Karpas-422 (cell line): ENCODE results near the gene SEMA5A. TPM values are rescaled to one million over a fixed set of nuclear protein-coding genes. Genes with fewer than 3 reads are reported as not detected.

Experiments used
- DNase-seq: peaks from one replicate; pipeline ENCODE4 v3.0.0-alpha.2; 2015
- H2AFZ ChIP-seq: fragments of 200-600 bp; sonication (generic); 2 replicates; pipeline ENCODE4 v1.6.1; 2014; ENCODE audit warnings: antibody characterized with exemption, low read length, mixed read lengths
- H3K27ac ChIP-seq: fragments of 200-600 bp; sonication (generic); 2 replicates; pipeline ENCODE4 v1.5.1; 2014; ENCODE audit warnings: mild to moderate bottlenecking, low read length, moderate library complexity
- H3K27me3 ChIP-seq: fragments of 200-600 bp; sonication (generic); 2 replicates; pipeline ENCODE4 v1.6.1; 2014; ENCODE audit warnings: low read length, mixed read lengths
- H3K36me3 ChIP-seq: fragments of 200-600 bp; sonication (generic); 2 replicates; pipeline ENCODE4 v1.6.1; 2014; ENCODE audit warnings: low read length, mixed read lengths; ENCODE audit not compliant: insufficient read depth
- H3K4me1 ChIP-seq: fragments of 200-600 bp; sonication (generic); 2 replicates; pipeline ENCODE4 v1.6.1; 2014; ENCODE audit warnings: mild to moderate bottlenecking, low read length, mixed read lengths
- H3K4me2 ChIP-seq: fragments of 200-600 bp; sonication (generic); 2 replicates; pipeline ENCODE4 v1.6.1; 2014; ENCODE audit warnings: low read length, low read depth, mild to moderate bottlenecking; ENCODE audit not compliant: poor library complexity, severe bottlenecking
- H3K4me3 ChIP-seq: fragments of 200-600 bp; sonication (generic); 2 replicates; pipeline ENCODE4 v1.5.1; 2014; ENCODE audit warnings: mild to moderate bottlenecking, antibody characterized with exemption, low read length, mixed read lengths
- H3K79me2 ChIP-seq: fragments of 200-600 bp; sonication (generic); 2 replicates; pipeline ENCODE4 v1.6.1; 2014; ENCODE audit warnings: mild to moderate bottlenecking, low read length, mixed read lengths
- H3K9ac ChIP-seq: fragments of 200-600 bp; sonication (generic); 2 replicates; pipeline ENCODE4 v1.6.0; 2014; ENCODE audit warnings: low read length
- H3K9me2 ChIP-seq: fragments of 200-600 bp; sonication (generic), shearing (Covaris generic); replicated peaks from 2 replicates; pipeline ENCODE4 v1.6.0; 2014; ENCODE audit warnings: mild to moderate bottlenecking, low read length, moderate library complexity; ENCODE audit not compliant: insufficient read depth
- H3K9me3 ChIP-seq: fragments of 300-700, 200-600 bp; sonication (generic); 2 replicates; pipeline ENCODE4 v1.6.1; 2014; ENCODE audit warnings: low read length, mixed read lengths
- H4K20me1 ChIP-seq: fragments of 200-600 bp; sonication (generic); 2 replicates; pipeline ENCODE4 v1.6.1; 2014; ENCODE audit warnings: mild to moderate bottlenecking, antibody characterized with exemption, low read length, low read depth; ENCODE audit not compliant: insufficient read depth
- total RNA-seq: library from RNA; depleted of rRNA; stranded (reverse); fragments of >200 nt; shearing (Covaris generic); gene quantifications from 2 replicates; pipeline ENCODE4 v1.2.3, GENCODE V29; 2014; ENCODE audit warnings: low replicate concordance

SEMA5A gene
- total RNA-seq, 1 experiment from 2014 or later, result not detected

- no peak overlapping the region for H3K4me3 ChIP-seq
- H3K9me2 ChIP-seq, result no peaks in the 10 kb centered on the region
- no peaks in the 10 kb centered on the region for H3K27me3 ChIP-seq
- no peak overlapping the region for H2AFZ ChIP-seq
- no peaks in the 10 kb centered on the region for H3K4me1 ChIP-seq
- H4K20me1 ChIP-seq, result no peaks in the 10 kb centered on the region
- no peak overlapping the region for H3K4me2 ChIP-seq
- H3K79me2 ChIP-seq, result no peaks in the 10 kb centered on the region
- no peaks in the 10 kb centered on the region for H3K36me3 ChIP-seq
- H3K27ac ChIP-seq, result no peak overlapping the region
- DNase-seq, result no peak
- H3K9me3 ChIP-seq, result no peaks in the 10 kb centered on the region
- H3K9ac ChIP-seq, result no peak overlapping the region
Observed at GRCh38 chr5:9555961-9556360, 10.1 kb upstream of the SEMA5A start.

DNA sequence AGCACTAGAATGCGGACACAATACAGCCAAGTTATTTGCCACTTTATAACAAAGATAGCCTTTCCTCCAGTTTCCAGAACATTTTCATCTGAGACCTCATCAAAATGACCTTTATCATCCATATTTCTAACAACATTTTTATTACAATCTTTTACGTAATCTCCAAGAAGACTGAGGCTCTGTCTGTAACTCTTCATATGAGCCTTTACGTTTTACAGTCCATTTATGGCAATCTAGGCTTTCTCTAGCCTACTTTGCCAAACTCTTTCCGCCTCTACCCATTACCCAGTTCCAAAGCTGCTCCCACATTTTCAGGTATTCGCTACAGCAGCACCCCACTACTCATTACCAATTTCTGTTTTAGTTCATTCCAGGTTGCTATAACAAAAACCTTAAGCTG is 8.2 kb upstream of the SEMA5A start:
- Histone ChIP-seq H3K9ac (no peak overlapping the region), H3K79me2 (no peaks in the 10 kb centered on the region), H3K27me3 (no peaks in the 10 kb centered on the region), H2AFZ (no peak overlapping the region), H3K4me1 (no peaks in the 10 kb centered on the region), H4K20me1 (no peaks in the 10 kb centered on the region), H3K9me2 (no peaks in the 10 kb centered on the region), H3K4me2 (no peak overlapping the region), H3K4me3 (no peak overlapping the region), H3K9me3 (no peaks in the 10 kb centered on the region), H3K36me3 (no peaks in the 10 kb centered on the region), H3K27ac (no peak overlapping the region)
- no peak for DNase-seq

GRCh38 chr5:9553561-9553960 is 7.7 kb upstream of the SEMA5A start:
- Histone ChIP-seq H3K27me3 (no peaks in the 10 kb centered on the region), H3K79me2 (no peaks in the 10 kb centered on the region), H3K9me3 (no peaks in the 10 kb centered on the region), H3K4me3 (no peak overlapping the region), H3K27ac (no peak overlapping the region), H2AFZ (no peak overlapping the region), H3K4me2 (no peak overlapping the region), H3K36me3 (no peaks in the 10 kb centered on the region), H4K20me1 (no peaks in the 10 kb centered on the region), H3K9ac (no peak overlapping the region), H3K9me2 (no peaks in the 10 kb centered on the region), H3K4me1 (no peaks in the 10 kb centered on the region)
- no peak for DNase-seq

GRCh38 chr5:9551567-9552537 is 6.0 kb upstream of the SEMA5A start:
- Histone ChIP-seq H3K27ac (no peak overlapping the region), H3K4me2 (no peak overlapping the region), H3K36me3 (no peaks in the 10 kb centered on the region), H3K9ac (no peak overlapping the region), H3K79me2 (no peaks in the 10 kb centered on the region), H3K27me3 (no peaks in the 10 kb centered on the region), H3K9me3 (no peaks in the 10 kb centered on the region), H4K20me1 (no peaks in the 10 kb centered on the region), H3K4me3 (no peak overlapping the region), H3K9me2 (no peaks in the 10 kb centered on the region), H2AFZ (no peak overlapping the region), H3K4me1 (no peaks in the 10 kb centered on the region)
- DNase-seq, result no peak

GRCh38 chr5:9549941-9550340 is 4.1 kb upstream of the SEMA5A start:
- Histone ChIP-seq H3K36me3 (no peaks in the 10 kb centered on the region), H4K20me1 (no peaks in the 10 kb centered on the region), H3K9me2 (no peaks in the 10 kb centered on the region), H3K4me2 (no peak overlapping the region), H3K4me3 (no peak overlapping the region), H2AFZ (no peak overlapping the region), H3K9me3 (no peaks in the 10 kb centered on the region; the same call in 1 of the 2 replicates), H3K27ac (no peak overlapping the region), H3K9ac (no peak overlapping the region), H3K79me2 (no peaks in the 10 kb centered on the region), H3K4me1 (no peaks in the 10 kb centered on the region), H3K27me3 (no peaks in the 10 kb centered on the region)
- DNase-seq, result no peak

DNA sequence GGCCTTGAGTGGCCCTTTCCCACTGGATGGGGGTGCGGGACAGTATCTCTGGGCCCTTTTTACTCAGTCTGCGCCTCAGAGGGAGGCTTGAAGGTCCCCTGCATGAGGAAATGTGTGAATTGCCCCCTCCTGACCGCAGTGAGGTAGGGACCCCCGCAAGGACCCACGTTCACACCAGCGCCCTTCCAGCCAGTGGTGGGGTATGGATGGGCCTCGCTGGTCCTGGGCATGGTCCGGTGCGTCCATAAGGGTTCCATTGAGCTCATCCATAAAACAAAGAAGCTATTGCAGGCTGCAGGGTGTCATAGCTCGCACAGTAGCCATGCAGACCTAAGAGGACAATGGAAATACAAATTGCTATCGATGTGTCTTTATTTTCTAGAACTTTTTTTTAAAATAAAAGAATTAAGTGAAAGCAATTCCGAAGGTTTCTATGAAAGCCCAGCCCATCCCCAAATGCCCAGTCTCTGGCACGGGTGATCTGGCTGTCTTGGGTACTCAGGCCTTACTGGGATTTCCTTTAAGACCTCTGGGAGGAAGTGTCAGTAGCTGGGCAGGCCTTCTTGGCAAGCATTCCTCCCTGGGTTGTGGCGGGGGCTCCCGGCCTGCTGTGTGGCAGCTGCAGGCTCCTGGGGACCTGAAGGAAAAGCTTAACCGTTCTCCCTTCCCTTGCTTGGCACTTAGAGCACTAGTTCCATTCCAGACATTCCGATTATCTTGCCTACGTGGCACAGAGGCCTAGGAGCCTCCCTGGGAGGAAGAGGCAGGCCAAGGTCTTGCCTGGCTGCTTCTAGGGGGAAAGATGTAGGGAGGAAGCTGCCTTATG is 1.5 kb upstream of the SEMA5A start:
- no peaks in the 10 kb centered on the region for H3K9me2 ChIP-seq

DNA sequence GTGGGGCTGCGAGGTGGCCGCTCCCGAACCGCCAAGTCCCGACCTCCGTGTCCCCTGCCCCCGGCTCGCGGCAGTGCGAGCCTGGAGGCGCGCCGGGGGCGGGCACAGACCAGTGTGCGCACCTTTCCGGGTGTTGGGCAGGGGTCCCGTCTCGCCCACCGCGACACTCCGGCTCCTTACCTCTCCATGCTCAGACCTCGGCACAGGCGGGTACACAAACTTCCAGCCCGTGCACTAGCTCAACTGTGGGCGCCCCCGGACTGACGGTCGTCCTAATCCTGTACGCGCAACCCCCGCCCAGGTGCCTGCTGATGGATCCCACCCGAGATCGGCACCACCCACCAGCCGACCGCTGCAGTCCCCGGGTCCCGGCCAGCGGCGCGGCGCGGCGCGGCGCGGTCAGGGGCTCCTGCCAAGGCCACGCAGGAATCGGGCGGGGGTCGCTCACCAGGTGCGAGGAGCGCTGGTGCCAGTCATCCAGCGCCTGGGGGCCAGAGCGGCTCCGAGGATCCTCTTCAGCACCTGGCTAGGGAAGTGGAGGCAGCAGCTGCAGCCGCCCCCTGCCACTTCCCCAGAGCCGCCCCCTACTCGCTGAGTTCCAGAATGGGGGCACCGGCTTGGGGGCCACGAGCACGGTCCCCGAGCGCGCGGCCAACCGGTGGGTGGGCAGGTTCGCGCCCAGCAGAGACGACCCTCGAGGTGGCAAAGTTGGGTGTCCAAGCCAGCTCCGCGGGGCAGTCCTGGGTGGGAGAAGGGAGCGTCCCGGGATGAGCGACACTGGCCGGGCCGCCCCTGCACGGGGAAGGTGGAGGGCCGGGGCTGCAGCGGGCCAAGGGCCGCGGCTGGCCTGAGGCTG is 511 bp downstream of the SEMA5A start:
- Histone ChIP-seq H3K4me3 (no peak overlapping the region), H2AFZ (no peak overlapping the region), H3K27ac (no peak overlapping the region), H4K20me1 (no peaks in the 10 kb centered on the region), H3K79me2 (no peaks in the 10 kb centered on the region), H3K4me1 (no peaks in the 10 kb centered on the region), H3K9me3 (no peaks in the 10 kb centered on the region; the same call in 1 of the 2 replicates), H3K9ac (no peak overlapping the region), H3K9me2 (no peaks in the 10 kb centered on the region), H3K27me3 (no peaks in the 10 kb centered on the region), H3K4me2 (no peak overlapping the region), H3K36me3 (no peaks in the 10 kb centered on the region)
- no peak for DNase-seq

More for the DNA sequence above, 1.5 kb upstream of the SEMA5A start:
- Histone ChIP-seq H3K4me2 (no peak overlapping the region), H3K4me1 (no peaks in the 10 kb centered on the region), H4K20me1 (no peaks in the 10 kb centered on the region), H2AFZ (no peak overlapping the region), H3K79me2 (no peaks in the 10 kb centered on the region), H3K27ac (no peak overlapping the region), H3K9ac (no peak overlapping the region), H3K36me3 (no peaks in the 10 kb centered on the region), H3K9me3 (no peaks in the 10 kb centered on the region; the same call in 1 of the 2 replicates), H3K27me3 (no peaks in the 10 kb centered on the region), H3K4me3 (no peak overlapping the region)
- no peak for DNase-seq
